GM21360 (cell line): ENCODE data around the gene NAALADL2.
"Not testable (repeated sequence)": the region's sequence is repeated elsewhere in the genome, so short reads cannot be mapped to it uniquely, and the experiment has no call there.

Experiments
- ATAC-seq: cut with Tn5 transposase; IDR thresholded peaks from one replicate; pipeline ENCODE4 v1.9.1; 2021; ENCODE audit warnings: mild to moderate bottlenecking, moderate library complexity; ENCODE audit not compliant: unreplicated experiment

NAALADL2 gene

GRCh38 chr3:175726228-175726627 lies 867.1 kb downstream of the NAALADL2 start:
- no peak for ATAC-seq

DNA sequence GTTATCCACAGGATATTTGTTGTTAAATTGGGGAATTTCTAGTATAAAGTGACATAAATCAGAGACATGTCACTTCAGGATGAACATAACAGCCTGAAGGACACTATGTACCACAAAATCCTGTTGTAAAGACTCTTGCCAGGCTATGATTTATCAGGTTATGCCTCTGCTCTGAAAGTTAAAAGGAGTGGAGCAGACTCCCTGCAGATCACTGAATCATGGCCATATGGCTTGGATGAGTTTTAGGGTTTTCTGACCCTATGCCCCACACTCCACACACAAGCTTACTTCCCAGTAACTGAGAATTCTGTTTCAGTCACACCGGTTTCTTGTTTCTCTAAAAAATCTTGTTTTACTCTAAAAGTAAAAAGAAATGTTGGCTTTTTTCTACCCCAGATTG lies 869.4 kb downstream of the NAALADL2 start:
- no peak for ATAC-seq

GRCh38 chr3:175729466-175729865 lies 870.3 kb downstream of the NAALADL2 start:
- no peak for ATAC-seq

DNA sequence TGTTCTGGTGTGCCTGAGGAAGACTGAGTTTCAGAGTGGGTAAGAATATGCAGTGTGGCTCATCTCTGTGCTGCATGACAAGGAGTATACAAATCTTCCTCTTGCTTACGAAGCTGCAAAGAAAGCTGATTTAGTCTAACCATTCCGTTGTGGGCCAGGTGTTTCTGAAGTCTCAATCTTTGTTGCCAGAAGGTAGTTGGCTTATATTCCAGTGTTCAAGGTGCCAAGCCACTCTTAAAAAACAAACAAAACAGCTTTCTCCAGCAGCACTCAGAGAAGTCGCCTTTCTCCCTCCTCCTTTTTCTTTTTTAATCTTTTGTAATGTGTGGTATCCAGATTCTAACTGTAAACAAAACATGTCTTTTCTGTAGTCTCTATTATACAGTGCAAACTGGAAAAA lies 872.4 kb downstream of the NAALADL2 start:
- ATAC-seq = no peak

DNA sequence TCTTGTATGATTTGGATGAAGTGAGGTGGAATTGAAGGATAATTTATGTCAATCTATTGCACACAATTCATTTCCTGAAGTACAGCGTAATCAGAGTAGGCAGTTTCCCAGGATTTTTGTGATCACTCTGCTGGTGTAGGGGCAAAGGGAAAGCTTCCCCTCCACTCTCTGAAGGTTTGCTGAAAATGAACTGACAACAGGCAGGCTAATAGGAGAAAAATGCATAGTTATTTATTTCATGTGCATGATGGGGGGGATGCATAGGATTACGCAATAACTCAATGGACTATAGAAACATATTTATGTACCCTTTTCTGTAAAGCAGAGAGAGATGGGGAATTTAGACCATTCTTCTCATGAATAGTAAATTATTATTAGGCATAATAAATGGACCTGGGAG lies 872.9 kb downstream of the NAALADL2 start:
- ATAC-seq = no peak

- ATAC-seq = no peak
Measured at GRCh38 chr3:175735866-175736265, 876.7 kb downstream of the NAALADL2 start.

GRCh38 chr3:175737646-175738572 lies 878.8 kb downstream of the NAALADL2 start:
- ATAC-seq = no peak

- no peak for ATAC-seq
Measured at GRCh38 chr3:175741951-175742350, 882.8 kb downstream of the NAALADL2 start.

GRCh38 chr3:175743733-175744400 lies 884.7 kb downstream of the NAALADL2 start:
- ATAC-seq = no peak

- ATAC-seq = no peak
Measured at GRCh38 chr3:175746308-175746707, 887.2 kb downstream of the NAALADL2 start.

DNA sequence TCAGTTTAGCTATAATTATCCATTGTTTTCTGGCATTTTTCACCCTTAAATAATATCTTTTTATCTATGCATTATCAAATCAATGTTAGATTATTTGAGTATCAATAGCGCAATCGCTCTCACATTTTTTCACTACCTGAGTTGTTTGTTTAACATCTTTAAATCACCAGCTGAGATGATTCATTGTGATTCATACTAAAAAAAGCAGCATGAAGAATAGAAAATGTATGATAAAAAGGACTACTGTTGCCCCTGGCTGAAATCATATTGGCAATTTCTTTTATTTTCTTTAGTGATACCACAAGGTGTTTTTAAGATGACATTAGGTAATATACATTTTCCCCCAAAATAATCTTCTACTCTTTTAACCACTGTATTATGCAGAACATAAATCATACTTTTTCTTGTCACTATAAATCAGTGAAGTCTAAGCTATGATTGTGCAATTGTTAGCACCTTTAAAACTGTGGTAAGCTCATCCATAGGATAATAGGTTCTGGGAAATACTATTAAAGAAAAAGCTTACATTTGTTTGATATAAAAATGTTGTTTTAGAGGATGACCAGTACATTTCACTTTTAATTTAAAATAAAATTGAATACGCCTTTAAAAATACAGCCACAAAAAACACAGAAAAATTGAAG lies 889.1 kb downstream of the NAALADL2 start:
- no peak for ATAC-seq

DNA sequence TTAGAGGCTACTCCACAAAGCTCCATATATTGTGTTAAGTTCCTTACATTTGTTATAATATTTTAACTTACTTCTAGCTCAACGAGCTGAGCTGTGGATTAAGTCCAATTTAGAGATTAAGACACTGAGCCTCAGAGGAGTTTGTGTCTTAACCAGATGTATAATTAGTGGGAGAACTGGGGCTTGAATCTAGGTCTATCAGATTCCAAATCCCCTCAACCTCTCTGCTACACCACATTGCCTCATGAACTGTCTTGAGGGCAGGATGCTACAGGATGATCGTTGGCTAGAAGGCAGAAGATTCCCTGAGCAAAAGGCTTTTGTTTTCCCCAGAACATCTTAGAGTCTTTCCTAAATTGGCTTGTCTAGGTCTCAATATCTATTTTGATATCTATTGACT lies 890.8 kb downstream of the NAALADL2 start:
- ATAC-seq = no peak

DNA sequence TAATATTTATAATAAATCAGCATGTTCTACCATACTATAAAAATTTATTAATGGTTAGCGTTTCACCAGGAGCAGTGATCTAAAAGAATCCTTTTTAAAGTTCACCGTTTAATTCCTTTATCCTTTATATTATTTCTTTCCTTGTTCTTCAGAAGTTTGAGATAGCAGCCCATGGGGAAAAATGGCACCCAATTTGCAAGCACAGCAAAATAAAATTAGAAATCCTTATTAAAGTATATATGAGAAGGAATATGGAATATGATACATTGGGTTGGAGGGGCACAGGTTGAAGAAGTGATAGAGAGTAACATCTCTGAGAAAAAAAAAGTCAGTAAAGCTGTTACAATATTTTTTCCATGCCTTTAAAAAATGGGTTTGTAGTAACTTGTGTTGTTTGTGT lies 892.0 kb downstream of the NAALADL2 start:
- no peak for ATAC-seq

DNA sequence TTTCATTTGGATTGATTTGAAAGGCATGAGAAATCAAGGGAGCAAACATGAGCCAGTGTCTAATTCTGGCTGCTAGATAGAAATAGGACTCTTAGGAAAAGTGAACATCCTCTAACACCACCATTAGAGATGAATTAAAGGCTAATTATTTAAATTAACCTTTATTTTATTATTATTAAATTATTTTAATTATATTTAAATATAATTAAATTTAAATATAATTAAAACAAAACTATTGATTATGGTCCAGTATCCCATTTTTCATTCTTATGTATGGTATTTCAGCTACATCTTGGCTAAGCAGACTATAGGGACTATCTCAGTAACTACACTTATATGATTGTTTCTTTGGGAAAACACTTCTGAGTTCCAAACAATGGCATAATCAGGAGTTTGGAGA lies 904.8 kb downstream of the NAALADL2 start:
- ATAC-seq = no peak

DNA sequence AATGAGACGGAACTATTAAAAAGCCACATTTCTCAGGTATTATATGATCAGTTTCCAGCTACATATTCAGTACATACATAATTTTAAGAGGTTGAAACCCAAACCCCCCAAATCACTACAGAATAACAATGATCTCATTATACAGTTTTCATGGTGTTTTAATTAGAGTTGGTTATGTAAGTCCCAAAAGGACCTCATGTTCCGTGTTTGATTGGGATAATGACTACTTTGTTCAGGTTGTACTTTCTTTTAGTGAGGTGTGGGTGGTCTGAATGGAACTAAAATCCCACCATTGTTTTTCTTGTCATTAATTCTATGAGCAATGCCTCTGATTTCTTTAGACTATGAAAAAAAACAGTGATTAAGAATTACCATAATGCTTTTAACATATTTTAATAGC lies 905.6 kb downstream of the NAALADL2 start:
- no peak for ATAC-seq

- no peak for ATAC-seq
Measured at GRCh38 chr3:175770426-175770825, 911.3 kb downstream of the NAALADL2 start.

- no peak for ATAC-seq
Measured at GRCh38 chr3:175777495-175777894, 918.4 kb downstream of the NAALADL2 start.

GRCh38 chr3:175777965-175778364 lies 918.8 kb downstream of the NAALADL2 start:
- no peak for ATAC-seq

DNA sequence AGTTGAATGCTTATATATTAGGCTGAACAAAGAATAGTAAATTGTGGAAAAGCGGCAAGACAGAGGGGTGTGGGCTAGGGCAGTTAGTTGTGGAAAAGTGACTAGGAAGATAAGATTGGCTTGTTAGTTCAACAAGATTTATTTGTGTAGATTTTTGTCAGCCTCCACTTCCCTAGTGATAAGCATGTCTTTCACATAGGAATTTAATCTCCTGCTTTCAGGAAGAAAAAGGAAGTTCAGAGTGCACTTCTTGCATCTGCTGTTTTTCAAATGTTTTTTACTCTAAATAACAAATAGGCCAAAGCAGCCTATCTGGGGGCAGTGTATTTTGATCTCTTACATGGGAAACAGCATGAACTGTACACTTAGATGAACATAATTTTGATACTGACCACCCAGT lies 919.9 kb downstream of the NAALADL2 start:
- no peak for ATAC-seq

- not testable (repeated sequence) for ATAC-seq
Measured at GRCh38 chr3:175787109-175787508, 928.0 kb downstream of the NAALADL2 start.

GRCh38 chr3:175792245-175792644 lies 933.1 kb downstream of the NAALADL2 start:
- no peak for ATAC-seq

GRCh38 chr3:175798326-175798725 lies 939.2 kb downstream of the NAALADL2 start:
- ATAC-seq = no peak
